Astrocyte (in vitro differentiated cells and primary cell): ENCODE data around the gene CACNA1B.
"Not testable (repeated sequence)": the region's sequence is repeated elsewhere in the genome, so short reads cannot be mapped to it uniquely, and the experiment has no call there.

Experiments
- EZH2 ChIP-seq: IDR thresholded peaks from 2 replicates; pipeline ENCODE4 v1.6.1; 2012; ENCODE audit warnings: mild to moderate bottlenecking, low read length, inconsistent platforms; ENCODE audit not compliant: insufficient read depth
- TF ChIP-seq, protein P1 (sequence below): IDR thresholded peaks from 2 replicates; pipeline ENCODE4 v1.5.1; 2011; ENCODE audit warnings: low read depth, mild to moderate bottlenecking, inconsistent platforms, low read length, moderate library complexity; ENCODE audit not compliant: insufficient read depth

DNA sequence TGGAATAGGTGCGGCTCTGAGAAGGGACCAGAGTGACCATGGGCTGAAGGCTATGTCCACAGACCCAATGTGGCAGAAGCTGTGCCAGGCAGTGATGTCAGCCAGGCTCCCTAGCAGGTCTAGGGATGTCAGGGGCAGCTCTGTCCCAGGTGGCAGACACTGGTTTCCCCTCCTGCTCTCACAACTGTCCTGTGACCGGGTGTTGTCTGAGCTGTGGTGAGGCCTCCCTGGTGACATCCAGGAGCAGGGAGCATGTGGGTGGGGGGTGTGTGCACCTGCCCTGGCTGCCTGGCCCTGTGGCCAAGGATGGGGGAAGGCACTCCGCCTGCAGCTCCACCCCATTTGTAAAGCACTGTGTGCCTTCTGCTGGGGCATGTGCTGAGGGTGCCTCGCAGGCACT, 257.0 kb downstream of the CACNA1B start:
- TF ChIP-seq, protein P1, sequence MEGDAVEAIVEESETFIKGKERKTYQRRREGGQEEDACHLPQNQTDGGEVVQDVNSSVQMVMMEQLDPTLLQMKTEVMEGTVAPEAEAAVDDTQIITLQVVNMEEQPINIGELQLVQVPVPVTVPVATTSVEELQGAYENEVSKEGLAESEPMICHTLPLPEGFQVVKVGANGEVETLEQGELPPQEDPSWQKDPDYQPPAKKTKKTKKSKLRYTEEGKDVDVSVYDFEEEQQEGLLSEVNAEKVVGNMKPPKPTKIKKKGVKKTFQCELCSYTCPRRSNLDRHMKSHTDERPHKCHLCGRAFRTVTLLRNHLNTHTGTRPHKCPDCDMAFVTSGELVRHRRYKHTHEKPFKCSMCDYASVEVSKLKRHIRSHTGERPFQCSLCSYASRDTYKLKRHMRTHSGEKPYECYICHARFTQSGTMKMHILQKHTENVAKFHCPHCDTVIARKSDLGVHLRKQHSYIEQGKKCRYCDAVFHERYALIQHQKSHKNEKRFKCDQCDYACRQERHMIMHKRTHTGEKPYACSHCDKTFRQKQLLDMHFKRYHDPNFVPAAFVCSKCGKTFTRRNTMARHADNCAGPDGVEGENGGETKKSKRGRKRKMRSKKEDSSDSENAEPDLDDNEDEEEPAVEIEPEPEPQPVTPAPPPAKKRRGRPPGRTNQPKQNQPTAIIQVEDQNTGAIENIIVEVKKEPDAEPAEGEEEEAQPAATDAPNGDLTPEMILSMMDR = not testable (repeated sequence)
- not testable (repeated sequence) for TF ChIP-seq EZH2
